Testis (tissue), 3 donors: ENCODE measurements around the gene SHANK1. TPM values are rescaled to one million over a fixed set of nuclear protein-coding genes. Genes with fewer than 3 reads are reported as not detected.
A peak's percentile ranks its signal among the peaks of the same experiment; 100 is the strongest.

Experiments used
- DNase-seq: peaks from one replicate; pipeline ENCODE4 v3.0.0-alpha.2; 2019
- H3K27ac ChIP-seq, 2 donors: fragments of 200-600 bp; sonication (generic); one replicate each; pipeline ENCODE4 v1.5.1; 2019
- H3K27me3 ChIP-seq: fragments of 200-600 bp; sonication (generic); one replicate; pipeline ENCODE4 v1.5.1; 2019
- H3K36me3 ChIP-seq: fragments of 200-600 bp; sonication (generic); one replicate; pipeline ENCODE4 v1.5.1; 2017; ENCODE audit warnings: low read depth; ENCODE audit errors: missing control alignments
- H3K4me1 ChIP-seq: fragments of 200-600 bp; sonication (generic); one replicate; pipeline ENCODE4 v1.5.1; 2019
- H3K4me3 ChIP-seq, 2 donors: fragments of 200-600 bp; sonication (generic); one replicate each; pipeline ENCODE4 v1.5.1; 2017 to 2019
- H3K9me3 ChIP-seq: fragments of 200-600 bp; sonication (generic); one replicate; pipeline ENCODE4 v1.5.1; 2017
- POLR2A ChIP-seq: fragments of 450-650 bp; IDR thresholded peaks from one replicate; pipeline ENCODE4 v1.6.1; 2017; ENCODE audit warnings: antibody characterized with exemption, mild to moderate bottlenecking, moderate library complexity
- WGBS, 2 donors: methylation state at CpG; one replicate each; pipeline ENCODE4 v1.1.5; 2018; 5-methylcytosine and 5-hydroxymethylcytosine counted together
- intact Hi-C: fragments of 100-400 bp; cut with DNase I; formaldehyde crosslinking; loops from one replicate; pipeline ENCODE4 v1.15.1; 2023; ENCODE audit warnings: low total_unique reads
- polyA plus RNA-seq: library from polyadenylated mRNA; stranded (reverse); fragments of 350-450 nt; fragmentation: Illumina TruSeq; extraction: RNeasy Lipid Tissue Mini Kit (QIAGEN cat#74804); gene quantifications from one replicate; pipeline ENCODE4 v1.2.3, GENCODE V29; 2014; ENCODE audit warnings: low read depth, low replicate concordance; ENCODE audit not compliant: insufficient read depth
- total RNA-seq, 2 donors: library from RNA; depleted of rRNA; stranded (reverse); fragments of >200 nt; gene quantifications; one replicate each; pipeline ENCODE4 v1.2.3, GENCODE V29; 2016
- TF ChIP-seq, protein P1 (sequence below), 3 experiments: fragments of 450-650 bp in 2 of 3; fragments of 200-600 bp in 1 of 3; sonication (generic) in 1 of 3; IDR thresholded peaks; one replicate each; pipeline ENCODE4 v1.5.1; 2016 to 2019; ENCODE audit warnings: antibody characterized with exemption in 3 of 3, mild to moderate bottlenecking in 2 of 3, moderate library complexity in 1 of 3

Gene SHANK1
- total and polyA plus RNA-seq, 3 donors from 2014 or later, result 4.1 to 5.4 (median 4.5) TPM

DNA sequence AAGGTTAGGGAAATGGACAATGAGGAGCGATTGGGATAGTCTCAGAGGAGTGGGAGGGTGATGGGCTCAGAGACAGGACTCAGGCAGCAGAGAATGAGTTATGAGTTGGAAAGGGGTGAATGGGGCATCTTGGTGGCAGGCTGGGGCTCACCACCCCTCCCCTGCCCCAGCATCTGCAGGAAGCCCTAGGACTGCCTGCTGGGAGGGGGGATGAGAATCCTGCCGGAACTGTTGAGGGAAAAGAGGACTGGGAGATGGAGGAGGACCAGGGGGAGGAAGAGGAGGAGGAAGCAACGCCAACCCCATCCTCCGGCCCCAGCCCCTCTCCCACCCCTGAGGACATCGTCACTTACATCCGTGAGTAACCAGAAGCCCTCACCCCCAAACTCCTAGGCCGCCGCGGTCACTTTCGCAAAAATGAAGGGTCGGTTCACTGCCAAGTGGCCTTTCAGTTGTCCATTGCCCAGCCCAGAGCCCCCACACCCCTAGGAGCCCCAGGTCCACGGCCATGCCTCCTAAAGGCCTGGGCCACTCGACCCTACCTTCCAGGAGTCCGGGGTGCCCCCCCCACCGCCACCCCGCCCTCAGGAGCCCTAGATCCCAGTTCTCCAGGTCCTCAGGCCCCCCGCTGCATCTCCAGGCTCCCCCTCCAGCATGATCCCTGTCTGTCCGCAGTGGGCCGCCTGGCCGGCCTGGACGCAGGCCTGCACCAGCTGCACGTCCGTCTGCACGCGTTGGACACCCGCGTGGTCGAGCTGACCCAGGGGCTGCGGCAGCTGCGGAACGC lies 4.3 kb upstream of the SHANK1 start:
- DNase-seq, result no peak
- Histone ChIP-seq H3K4me1 (peaks cover 16% of the 10 kb centered on the region), H3K9me3 (no peaks in the 10 kb centered on the region), H3K27me3 (no peaks in the 10 kb centered on the region), H3K36me3 (no peaks in the 10 kb centered on the region), H3K4me3 (peak overlapping the region; percentile 67 to 79), H3K27ac (peak overlapping the region; percentile 48 to 50)
- 4 to 9% methylated on average over 11 to 25 of the region's 31 CpGs for WGBS, 2 donors
- TF ChIP-seq, protein P1, sequence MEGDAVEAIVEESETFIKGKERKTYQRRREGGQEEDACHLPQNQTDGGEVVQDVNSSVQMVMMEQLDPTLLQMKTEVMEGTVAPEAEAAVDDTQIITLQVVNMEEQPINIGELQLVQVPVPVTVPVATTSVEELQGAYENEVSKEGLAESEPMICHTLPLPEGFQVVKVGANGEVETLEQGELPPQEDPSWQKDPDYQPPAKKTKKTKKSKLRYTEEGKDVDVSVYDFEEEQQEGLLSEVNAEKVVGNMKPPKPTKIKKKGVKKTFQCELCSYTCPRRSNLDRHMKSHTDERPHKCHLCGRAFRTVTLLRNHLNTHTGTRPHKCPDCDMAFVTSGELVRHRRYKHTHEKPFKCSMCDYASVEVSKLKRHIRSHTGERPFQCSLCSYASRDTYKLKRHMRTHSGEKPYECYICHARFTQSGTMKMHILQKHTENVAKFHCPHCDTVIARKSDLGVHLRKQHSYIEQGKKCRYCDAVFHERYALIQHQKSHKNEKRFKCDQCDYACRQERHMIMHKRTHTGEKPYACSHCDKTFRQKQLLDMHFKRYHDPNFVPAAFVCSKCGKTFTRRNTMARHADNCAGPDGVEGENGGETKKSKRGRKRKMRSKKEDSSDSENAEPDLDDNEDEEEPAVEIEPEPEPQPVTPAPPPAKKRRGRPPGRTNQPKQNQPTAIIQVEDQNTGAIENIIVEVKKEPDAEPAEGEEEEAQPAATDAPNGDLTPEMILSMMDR (IDR thresholded peaks at IDR 0.05), result no peak
- no peak for TF ChIP-seq POLR2A
- intact Hi-C loops, result no loop called here

DNA sequence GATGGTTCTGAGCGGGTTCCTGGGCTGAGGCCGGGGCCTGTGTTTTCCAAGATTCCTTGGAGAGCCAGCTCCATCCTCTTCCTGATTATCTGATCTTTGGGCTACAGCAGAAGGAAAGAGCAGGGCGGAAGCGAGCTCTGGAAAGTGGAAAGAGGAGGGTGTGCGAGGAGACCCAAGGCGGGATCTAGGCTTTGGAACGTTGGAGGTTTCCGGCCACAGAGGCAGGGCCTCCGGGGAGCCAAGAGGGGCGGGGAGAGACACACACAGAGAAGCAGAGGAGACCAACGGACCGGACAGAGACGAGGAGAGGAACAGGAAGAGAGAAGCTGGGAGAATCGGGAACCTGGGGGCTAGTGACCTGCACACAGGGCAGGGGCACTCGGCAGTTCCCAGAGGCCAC lies 3.5 kb upstream of the SHANK1 start, which contains the start of gene CLEC11A:
TSS of gene CLEC11A (plus strand) at position 296 of the 400 bp plus-strand sequence. CDS start 162 bp downstream, outside the sequence.
- 33 to 38% methylated on average over 15 of the region's 15 CpGs for WGBS, 2 donors
- TF ChIP-seq, protein P1 (IDR thresholded peaks at IDR 0.05), result no peak
- TF ChIP-seq POLR2A, result no peak
- peak; percentile 60 for DNase-seq
- Histone ChIP-seq H3K27me3 (no peaks in the 10 kb centered on the region), H3K4me1 (peaks cover 24% of the 10 kb centered on the region), H3K27ac (peak within 1 kb of the TSS; percentile 48 to 50), H3K4me3 (peak within 1 kb of the TSS; percentile 67 to 79), H3K36me3 (no peaks in the 10 kb centered on the region), H3K9me3 (no peaks in the 10 kb centered on the region)
- intact Hi-C loops, result no loop called here

DNA sequence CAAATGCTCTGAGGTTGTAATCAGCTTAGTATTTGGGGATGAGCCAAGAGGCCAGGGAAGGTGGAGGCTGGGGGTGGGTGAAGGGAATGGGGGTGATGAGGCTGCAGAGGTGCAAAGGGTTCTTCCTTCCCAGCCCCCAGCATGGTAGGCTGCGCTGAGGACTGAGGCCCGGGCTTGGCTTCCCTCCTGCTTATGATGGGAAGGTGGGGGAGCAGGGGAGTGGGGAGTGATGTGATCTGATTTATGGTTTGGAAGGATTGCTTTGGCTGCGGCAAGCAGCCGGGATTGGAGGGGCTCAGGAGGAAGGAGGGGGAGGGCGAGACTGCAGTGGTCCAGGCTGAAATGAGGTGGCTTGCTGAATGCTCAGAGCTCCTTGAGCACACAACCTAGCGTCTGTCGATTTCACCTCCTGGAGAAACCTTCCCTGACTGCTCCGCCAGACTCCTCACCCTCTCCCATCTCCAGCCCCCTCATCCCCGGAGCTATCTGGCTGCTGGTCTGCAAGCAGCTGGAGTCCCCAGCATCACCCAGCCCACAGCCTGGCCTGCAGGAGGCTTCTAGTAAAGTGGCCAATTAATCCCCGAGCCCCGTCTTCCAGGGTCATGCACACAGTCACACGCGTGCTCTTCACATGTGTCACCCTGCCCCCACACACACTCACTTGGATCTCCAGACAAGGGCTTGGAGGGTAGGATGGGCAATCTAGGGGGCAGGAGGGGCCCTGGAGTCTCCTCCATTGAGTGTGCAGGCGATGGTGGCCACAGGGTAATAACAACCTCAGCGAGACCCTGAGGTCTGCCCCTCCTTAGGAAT lies 2.8 kb upstream of the SHANK1 start:
- H3K4me1 ChIP-seq, result peaks cover 24% of the 10 kb centered on the region
- no peak for DNase-seq
- H3K27ac ChIP-seq, result peak overlapping the region in 1 of 2 donors; percentile 50
- H3K4me3 ChIP-seq, result no peak overlapping the region
- 48 to 55% methylated on average over 6 to 15 of the region's 15 CpGs for WGBS, 2 donors
- TF ChIP-seq POLR2A, result no peak
- TF ChIP-seq, protein P1 (IDR thresholded peaks at IDR 0.05), result no peak
- no peaks in the 10 kb centered on the region for H3K27me3 ChIP-seq
- H3K9me3 ChIP-seq, result no peaks in the 10 kb centered on the region
- intact Hi-C loops, result no loop called here
- H3K36me3 ChIP-seq, result no peaks in the 10 kb centered on the region

DNA sequence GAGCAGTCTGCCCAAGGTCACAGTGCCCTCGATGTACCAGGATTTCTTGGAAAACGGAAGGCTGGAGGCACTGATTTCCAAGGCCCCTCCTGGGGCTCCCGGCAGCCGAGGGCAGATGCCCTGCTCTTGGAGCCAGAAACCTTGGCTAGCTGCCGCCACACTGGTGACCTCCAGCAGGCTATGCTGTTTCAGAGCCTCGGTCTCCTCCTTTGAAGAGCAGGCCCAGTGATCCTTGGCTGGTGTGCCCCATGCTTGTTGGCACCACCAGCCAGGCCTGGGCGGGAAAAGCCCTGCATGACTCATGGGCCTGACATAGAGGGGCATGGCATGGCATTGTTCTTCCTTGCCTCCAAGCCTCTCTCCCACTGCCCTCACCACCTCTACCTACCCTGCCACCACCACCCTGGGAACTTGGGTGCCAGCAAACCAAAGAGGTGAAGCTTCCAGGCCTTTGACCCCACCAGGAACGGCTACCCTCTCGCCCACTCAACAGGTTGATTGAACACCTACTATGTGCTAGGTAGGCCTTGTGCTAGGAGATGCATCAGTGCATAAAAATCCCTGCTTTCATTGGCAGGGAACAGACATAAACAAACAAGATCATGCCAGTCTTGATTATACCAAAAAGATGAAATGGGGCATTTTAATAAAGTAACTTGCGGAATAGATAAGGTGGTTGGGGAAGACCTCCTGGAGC lies 2.0 kb upstream of the SHANK1 start:
- WGBS, 2 donors, result 64 to 91% methylated on average over 3 to 9 of the region's 10 CpGs
- Histone ChIP-seq H3K36me3 (no peaks in the 10 kb centered on the region), H3K9me3 (no peaks in the 10 kb centered on the region), H3K4me1 (peaks cover 24% of the 10 kb centered on the region), H3K27me3 (no peaks in the 10 kb centered on the region), H3K4me3 (no peak overlapping the region), H3K27ac (no peak overlapping the region)
- intact Hi-C loops, result no loop called here
- TF ChIP-seq, protein P1 (IDR thresholded peaks at IDR 0.05), result no peak
- no peak for TF ChIP-seq POLR2A
- no peak for DNase-seq
